ENCODE measurements around the gene FGF4.

GRCh38 chr11:69745201-69745600 is 29.9 kb downstream of the FGF4 start:
- TF ChIP-seq CTCF (IDR thresholded peaks at IDR 0.05; ENCODE audit: low read depth, low read length, poor library complexity, severe bottlenecking) = no peak
- TF ChIP-seq EZH2phosphoT487 (IDR thresholded peaks at IDR 0.05; ENCODE audit: borderline replicate concordance, low read length) = no peak
